Muscle layer of duodenum (tissue), 2 donors: ENCODE results near the gene COBL.

Experiments
- H3K27ac ChIP-seq: one replicate; pipeline ENCODE4 v1.7.0; 2013; ENCODE audit warnings: mild to moderate bottlenecking, low read length
- H3K27me3 ChIP-seq: one replicate; pipeline ENCODE4 v1.7.0; 2013; ENCODE audit warnings: low read depth, mild to moderate bottlenecking, control low read depth, low read length
- H3K36me3 ChIP-seq, 2 donors: one replicate each; pipeline ENCODE4 v1.7.0; 2013; ENCODE audit warnings: low read length in 2 of 2, control low read depth in 1 of 2, mild to moderate bottlenecking in 1 of 2; ENCODE audit not compliant: insufficient read depth in 2 of 2, control insufficient read depth in 1 of 2
- H3K4me1 ChIP-seq, 2 donors: one replicate each; pipeline ENCODE4 v1.7.0; 2013; ENCODE audit warnings: low read length in 2 of 2, mild to moderate bottlenecking in 2 of 2, control low read depth in 1 of 2, moderate library complexity in 1 of 2; ENCODE audit not compliant: insufficient read depth in 2 of 2, control insufficient read depth in 1 of 2
- H3K4me3 ChIP-seq, 2 donors: one replicate each; pipeline ENCODE4 v1.7.0; 2013; ENCODE audit warnings: low read length in 2 of 2, low read depth in 1 of 2, mild to moderate bottlenecking in 1 of 2
- H3K9me3 ChIP-seq, 2 donors: one replicate each; pipeline ENCODE4 v1.7.0; 2013; ENCODE audit warnings: low read length in 2 of 2, control low read depth in 1 of 2, mild to moderate bottlenecking in 1 of 2; ENCODE audit not compliant: control insufficient read depth in 1 of 2
- donor health status: healthy.

Gene COBL

DNA sequence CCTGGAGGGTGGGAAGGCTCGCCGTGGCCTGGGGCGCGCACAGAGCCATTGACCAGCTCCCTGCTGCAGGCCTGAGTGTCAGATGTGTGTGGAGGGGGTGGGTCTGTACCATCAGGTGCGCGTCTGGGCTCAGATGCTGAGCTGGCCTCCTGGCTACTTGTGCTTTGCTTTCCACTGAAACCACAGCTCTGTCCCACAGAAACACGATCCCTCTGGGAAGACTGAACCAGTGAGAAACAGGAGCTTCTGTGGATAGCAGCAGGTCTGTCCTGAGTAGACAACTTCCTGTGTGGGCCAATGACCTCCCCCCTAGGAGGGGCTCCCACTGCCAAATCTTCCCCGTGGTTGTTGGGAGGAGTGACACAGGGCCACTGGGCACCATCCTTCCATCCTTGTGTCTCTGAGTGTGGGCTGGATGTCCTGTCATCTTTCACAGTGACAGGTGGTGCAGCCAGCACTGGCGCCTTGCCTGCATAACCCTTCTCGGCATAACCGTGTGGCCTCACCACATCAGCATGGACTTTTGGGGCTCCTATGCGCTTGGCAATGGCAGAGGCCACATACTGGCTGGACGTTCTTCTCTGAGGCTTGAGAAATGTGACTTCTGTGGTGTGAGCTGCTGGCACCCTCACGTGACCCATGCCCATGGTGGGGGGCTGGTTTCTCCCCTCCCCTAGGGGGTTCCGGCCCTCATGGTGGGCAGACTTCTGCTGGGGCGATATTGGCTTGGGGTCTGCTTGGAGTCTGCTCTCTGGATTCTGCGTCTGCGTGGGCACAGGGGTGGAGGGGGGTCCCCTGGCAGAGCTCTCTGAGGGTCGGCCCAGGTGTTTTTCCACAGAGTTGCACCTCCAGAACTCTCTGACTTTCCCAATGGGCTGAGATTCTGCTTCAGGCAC, 288.4 kb downstream of the COBL start:
- Histone ChIP-seq H3K36me3 (peaks cover 0 to 29% of the 10 kb centered on the region in 2 donors), H3K4me3 (no peak overlapping the region), H3K4me1 (no peaks in the 10 kb centered on the region), H3K9me3 (no peaks in the 10 kb centered on the region), H3K27ac (no peak overlapping the region), H3K27me3 (no peaks in the 10 kb centered on the region)

DNA sequence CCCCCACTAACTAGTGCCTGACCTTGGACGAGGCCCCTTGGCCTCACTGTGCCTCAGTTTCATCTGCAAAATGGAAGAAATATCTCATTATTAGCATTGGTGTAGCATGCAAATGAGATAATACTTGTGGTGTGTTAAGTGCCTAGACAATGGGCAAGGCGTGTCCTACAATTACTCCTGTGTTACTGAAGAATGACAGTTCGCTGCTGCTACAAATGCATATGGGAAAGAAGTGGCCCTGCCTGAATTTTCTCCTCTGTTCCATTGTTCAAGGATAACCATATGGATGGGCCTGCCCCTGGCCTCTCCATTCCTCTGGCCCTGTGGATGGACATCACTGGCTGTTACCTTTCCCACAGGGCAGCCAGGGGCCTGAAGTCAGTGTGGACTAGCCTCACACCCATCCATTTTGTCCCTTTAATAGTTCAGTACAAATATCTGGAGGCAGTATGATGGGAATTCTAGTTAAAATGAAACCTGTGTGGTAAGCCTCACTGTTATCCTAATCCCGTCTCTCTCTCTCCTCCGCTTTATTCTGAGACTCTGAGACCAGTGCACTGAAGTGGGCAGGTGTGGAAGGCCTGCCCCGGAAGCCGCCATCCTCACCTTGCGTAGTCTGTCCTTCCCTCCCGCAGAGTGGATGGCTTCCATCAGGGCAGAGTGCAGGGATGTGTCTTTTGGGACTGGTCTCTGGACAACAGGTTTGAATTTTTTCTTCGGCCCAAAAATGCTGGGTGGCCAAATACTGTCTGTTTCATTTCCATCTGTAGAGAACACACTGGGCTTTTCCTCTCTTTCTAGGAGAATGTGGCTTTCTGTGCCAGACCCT, 289.3 kb downstream of the COBL start:
- Histone ChIP-seq H3K36me3 (peaks cover 0 to 29% of the 10 kb centered on the region in 2 donors), H3K9me3 (no peaks in the 10 kb centered on the region), H3K4me3 (no peak overlapping the region), H3K27ac (no peak overlapping the region), H3K27me3 (no peaks in the 10 kb centered on the region), H3K4me1 (no peaks in the 10 kb centered on the region)

GRCh38 chr7:51026341-51026740, 290.3 kb downstream of the COBL start:
- H3K4me1 ChIP-seq: no peaks in the 10 kb centered on the region
- H3K9me3 ChIP-seq: no peaks in the 10 kb centered on the region
- H3K36me3 ChIP-seq: peaks cover 0 to 29% of the 10 kb centered on the region in 2 donors
- H3K27me3 ChIP-seq: no peaks in the 10 kb centered on the region
- H3K4me3 ChIP-seq: no peak overlapping the region
- H3K27ac ChIP-seq: no peak overlapping the region

DNA sequence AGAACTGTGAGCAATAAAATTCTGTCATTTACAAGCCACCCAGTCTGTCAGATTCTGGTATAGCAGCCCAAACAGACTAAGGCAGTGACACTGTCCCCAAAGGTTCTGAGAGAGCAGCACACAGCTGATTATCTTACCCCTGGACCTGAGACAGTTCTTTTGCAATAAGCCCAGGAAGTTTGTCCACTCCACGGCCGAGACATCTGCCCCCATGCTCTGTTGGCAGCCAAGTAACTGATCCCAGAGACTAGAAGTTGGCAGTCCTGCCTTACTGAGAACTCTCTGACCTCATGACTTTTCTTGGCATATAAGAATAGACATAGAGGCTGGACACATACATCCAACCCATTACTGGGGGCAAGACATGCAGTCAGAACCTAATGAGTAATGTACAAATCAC, 290.9 kb downstream of the COBL start:
- Histone ChIP-seq H3K9me3 (no peaks in the 10 kb centered on the region), H3K27me3 (no peaks in the 10 kb centered on the region), H3K36me3 (peaks cover 0 to 29% of the 10 kb centered on the region in 2 donors), H3K4me3 (no peak overlapping the region), H3K27ac (no peak overlapping the region), H3K4me1 (no peaks in the 10 kb centered on the region)

DNA sequence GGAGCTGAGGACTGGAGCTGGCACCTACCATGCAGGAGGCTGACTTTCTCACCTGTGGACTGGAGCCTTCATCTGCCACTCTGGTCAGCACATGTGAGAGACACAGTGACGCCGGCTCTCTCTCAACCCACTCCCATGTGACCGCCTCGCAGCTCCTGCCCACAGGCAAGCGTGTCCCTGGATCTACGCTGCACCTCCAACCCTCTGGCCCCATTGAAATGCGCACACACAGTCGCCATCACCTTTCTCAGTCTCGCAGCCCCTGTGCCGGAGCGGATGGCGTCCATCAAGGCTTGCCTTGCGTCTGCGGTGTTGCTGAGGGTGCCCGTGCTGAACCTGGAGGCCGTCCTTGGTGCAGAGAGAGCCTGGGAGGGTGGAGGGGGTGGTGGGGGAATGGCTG, 291.7 kb downstream of the COBL start:
- Histone ChIP-seq H3K27me3 (no peaks in the 10 kb centered on the region), H3K4me3 (no peak overlapping the region), H3K4me1 (no peaks in the 10 kb centered on the region), H3K36me3 (peaks cover 0 to 29% of the 10 kb centered on the region in 2 donors), H3K9me3 (no peaks in the 10 kb centered on the region), H3K27ac (no peak overlapping the region)

DNA sequence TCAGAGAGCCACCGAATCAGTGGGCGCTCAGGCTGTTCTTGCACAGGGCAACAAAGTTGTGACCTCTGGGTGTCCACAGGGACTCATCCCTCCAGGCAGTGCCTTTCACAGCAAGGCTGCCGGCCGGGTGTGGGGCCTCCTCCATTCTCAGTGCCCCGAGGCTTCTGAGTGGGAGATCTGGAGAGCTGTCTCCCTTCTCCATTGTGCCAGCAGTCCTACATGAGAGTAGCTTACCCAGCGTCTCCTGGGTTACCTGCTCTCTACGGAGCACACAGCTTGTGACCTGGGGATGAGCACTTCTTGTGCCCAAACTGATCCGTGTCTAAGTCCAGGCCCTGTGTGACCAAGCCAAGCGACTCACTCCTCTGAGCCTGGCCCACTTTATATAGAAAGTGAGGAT, 293.1 kb downstream of the COBL start:
- no peak overlapping the region for H3K4me3 ChIP-seq
- no peaks in the 10 kb centered on the region for H3K27me3 ChIP-seq
- H3K36me3 ChIP-seq: peaks cover 0 to 24% of the 10 kb centered on the region in 2 donors
- H3K9me3 ChIP-seq: no peaks in the 10 kb centered on the region
- H3K4me1 ChIP-seq: no peaks in the 10 kb centered on the region
- H3K27ac ChIP-seq: no peak overlapping the region

DNA sequence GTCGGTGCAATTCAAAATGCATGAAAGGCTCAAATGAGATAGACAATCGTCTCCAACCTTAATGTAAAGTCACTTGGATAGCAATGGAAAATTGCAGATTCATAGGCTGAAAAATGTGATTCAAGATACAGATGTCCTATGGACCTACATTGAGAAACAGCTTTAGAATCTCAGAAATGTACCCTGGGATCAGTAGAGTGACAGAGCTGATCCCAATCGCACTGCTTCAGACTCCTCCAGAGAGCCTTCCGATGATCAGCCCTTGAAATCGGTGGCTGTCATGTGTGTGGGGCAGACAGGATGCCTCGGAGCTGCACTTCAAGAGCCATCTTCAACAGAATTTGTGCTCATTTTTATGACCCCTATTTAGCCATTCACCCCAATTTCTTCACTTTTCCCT, 293.8 kb downstream of the COBL start:
- Histone ChIP-seq H3K4me1 (no peaks in the 10 kb centered on the region), H3K9me3 (no peaks in the 10 kb centered on the region), H3K27ac (no peak overlapping the region), H3K27me3 (no peaks in the 10 kb centered on the region), H3K4me3 (no peak overlapping the region), H3K36me3 (peaks cover 0 to 19% of the 10 kb centered on the region in 2 donors)

DNA sequence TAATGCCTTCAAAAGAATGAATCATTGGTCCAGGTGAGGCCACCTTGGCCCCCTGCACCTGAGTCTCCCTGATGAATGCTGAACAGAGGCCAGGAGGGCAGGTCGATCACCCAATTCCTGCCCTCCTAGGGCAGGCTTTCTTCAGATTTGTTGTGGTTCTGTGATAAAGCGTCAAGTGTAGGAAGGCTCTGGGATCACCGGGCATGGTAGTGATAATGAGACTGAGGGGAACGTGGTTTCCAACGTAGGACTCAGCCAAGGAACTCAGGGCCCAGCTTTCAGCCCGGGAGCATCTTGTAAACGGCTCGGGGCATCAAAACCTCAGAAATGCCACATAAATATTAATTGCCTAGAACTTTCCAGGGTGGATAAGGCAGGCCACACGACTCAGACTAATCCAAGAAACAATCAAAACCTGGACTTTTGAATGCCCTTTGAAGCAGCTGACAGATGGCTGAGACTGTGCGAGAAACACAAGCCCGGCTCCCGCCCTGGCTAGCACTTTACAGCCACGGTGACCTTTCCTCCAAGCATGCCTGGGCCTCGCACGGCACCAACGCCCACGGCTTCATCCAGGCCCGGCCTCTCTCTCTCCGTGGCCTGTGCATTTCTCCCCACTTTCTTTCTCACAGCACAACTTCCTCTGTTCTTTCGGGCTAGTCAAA, 294.6 kb downstream of the COBL start:
- Histone ChIP-seq H3K27ac (no peak overlapping the region), H3K4me3 (no peak overlapping the region), H3K4me1 (no peaks in the 10 kb centered on the region), H3K36me3 (peaks cover 0 to 15% of the 10 kb centered on the region in 2 donors), H3K9me3 (no peaks in the 10 kb centered on the region), H3K27me3 (no peaks in the 10 kb centered on the region)

DNA sequence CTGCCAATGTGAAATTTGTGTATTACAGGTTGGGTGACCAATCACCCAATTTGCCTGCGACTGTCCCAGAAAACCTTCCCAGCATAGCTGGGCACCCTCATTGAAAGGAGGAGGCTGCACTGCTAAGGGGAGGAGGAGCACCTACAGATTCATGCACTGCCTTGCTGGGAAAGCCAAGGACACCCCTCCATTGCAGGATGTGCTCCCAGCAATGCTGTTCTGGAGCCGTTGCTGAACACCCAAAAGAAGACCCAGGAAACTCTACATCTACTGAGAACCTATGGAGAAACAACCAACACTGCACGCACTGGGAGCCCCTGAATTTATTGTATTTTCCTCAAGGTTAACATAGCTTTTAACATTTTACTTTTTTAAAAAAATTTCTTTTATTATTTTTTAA, 295.7 kb downstream of the COBL start:
- Histone ChIP-seq H3K27ac (no peak overlapping the region), H3K4me3 (no peak overlapping the region), H3K36me3 (peaks cover 0 to 5% of the 10 kb centered on the region in 2 donors), H3K4me1 (no peaks in the 10 kb centered on the region), H3K9me3 (no peaks in the 10 kb centered on the region), H3K27me3 (no peaks in the 10 kb centered on the region)

DNA sequence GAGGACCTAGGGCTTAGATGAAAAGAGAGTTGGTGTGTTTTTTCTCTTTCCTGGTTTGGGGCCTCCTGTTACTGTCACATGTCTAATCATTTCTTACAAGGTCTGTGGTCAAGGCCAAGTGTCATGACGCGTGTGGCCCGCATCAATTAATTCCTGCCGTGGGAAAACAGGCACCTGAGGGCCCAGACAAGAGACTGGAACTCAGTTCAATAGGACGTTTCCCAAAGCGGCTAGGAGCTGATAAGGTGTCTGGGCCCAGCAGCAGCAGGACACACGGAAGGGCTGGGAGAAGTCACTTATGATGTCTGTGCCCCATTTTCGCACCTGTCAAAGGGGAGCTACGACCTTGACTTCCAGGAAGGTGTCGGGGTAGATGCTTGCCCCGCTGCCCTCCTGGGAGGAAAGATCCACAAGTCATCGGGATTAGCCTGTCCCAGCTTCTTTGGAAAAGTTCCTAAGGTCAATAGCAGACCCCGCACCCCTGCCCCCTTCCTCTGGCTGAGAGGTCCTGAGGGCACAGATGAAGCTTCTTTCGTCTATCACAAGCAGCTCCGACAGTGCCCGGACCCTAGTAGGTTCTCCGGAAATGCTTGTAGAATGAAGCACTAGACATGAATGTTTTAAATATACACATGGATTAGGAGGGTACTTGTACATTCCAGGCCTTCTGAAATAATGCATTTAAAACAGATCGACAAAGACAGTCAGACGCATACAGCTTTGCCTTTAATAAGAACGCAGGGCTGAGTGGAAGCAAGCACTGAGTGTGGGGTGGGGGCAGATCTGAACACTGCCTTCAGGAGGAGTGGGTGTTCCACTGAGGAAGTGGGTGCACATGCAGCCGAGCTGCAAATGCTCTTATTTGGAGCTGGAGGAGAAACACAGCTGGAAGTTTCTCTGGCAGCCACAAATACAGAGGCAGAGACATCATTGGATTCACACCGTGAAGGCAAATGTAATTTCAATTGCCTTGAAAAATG, 296.4 kb downstream of the COBL start:
- Histone ChIP-seq H3K36me3 (peaks cover 0 to 3% of the 10 kb centered on the region in 2 donors), H3K4me1 (no peaks in the 10 kb centered on the region), H3K4me3 (no peak overlapping the region), H3K27ac (no peak overlapping the region), H3K27me3 (no peaks in the 10 kb centered on the region), H3K9me3 (no peaks in the 10 kb centered on the region)
